Measurements from ENCODE around the gene ZNF425. TPM values are rescaled to one million over a fixed set of nuclear protein-coding genes. Genes with fewer than 3 reads are reported as not detected.
A peak's percentile ranks its signal among the peaks of the same experiment; 100 is the strongest.

ZNF425 gene
- total RNA-seq, 1 experiment from 2014 or later: 5.2 TPM

DNA sequence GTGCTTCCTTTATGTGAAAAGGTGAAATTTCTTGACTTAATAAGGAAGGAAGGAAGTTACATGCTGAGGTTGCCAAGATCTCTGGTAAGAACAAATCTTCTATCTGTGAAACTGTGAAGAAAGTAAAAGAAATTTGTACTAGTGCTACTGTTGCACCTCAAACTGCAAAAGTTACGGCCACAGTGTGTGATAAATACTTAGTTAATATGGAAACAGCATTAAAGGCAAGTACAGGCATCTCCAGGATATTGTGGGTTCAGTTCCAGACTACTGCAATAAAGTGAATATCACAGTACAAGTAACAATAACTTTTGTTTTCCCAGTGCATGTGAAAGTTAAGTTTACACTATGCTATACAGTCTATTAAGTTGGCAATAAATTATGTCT, 46.4 kb upstream of the ZNF425 start:
- Histone ChIP-seq H3K4me3 (no peak overlapping the region), H3K27me3 (ENCODE audit: insufficient read depth, low read depth) (no peaks in the 10 kb centered on the region), H3K27ac (peak overlapping the region; percentile 96), H3K9me2 (ENCODE audit: insufficient read depth) (no peaks in the 10 kb centered on the region), H3K4me2 (peak overlapping the region; percentile 44), H3K79me2 (ENCODE audit: low read depth) (no peaks in the 10 kb centered on the region), H3F3A (ENCODE audit: insufficient read depth, low read depth) (peaks cover 23% of the 10 kb centered on the region), H2AFZ (no peak overlapping the region), H3K4me1 (replicated peaks; ENCODE audit: insufficient read depth) (peaks cover 17% of the 10 kb centered on the region), H4K20me1 (ENCODE audit: insufficient read depth) (no peaks in the 10 kb centered on the region), H3K36me3 (ENCODE audit: low read depth) (peaks cover 26% of the 10 kb centered on the region), H3K9me3 (ENCODE audit: insufficient read depth, low read depth) (no peaks in the 10 kb centered on the region)
- ChIA-PET POLR2A (ENCODE audit: unreplicated experiment) (no interaction called here), CTCF (interaction anchor here (0.5 kb wide), 1 partner anchor 26 kb away, joined by 6 read pairs; the partner anchor contains the start of gene ZNF398)
- no TSS peak for BruUV-seq (replicated peaks)
- TF ChIP-seq EZH2 (IDR thresholded peaks at IDR 0.05; ENCODE audit: low read depth) (no peak), CTCF (conservative IDR thresholded peaks at IDR 0.05) (no peak)
- DNase-seq: no peak
- intact Hi-C loops (cut with micrococcal nuclease; ENCODE audit: unreplicated experiment): no loop called here

DNA sequence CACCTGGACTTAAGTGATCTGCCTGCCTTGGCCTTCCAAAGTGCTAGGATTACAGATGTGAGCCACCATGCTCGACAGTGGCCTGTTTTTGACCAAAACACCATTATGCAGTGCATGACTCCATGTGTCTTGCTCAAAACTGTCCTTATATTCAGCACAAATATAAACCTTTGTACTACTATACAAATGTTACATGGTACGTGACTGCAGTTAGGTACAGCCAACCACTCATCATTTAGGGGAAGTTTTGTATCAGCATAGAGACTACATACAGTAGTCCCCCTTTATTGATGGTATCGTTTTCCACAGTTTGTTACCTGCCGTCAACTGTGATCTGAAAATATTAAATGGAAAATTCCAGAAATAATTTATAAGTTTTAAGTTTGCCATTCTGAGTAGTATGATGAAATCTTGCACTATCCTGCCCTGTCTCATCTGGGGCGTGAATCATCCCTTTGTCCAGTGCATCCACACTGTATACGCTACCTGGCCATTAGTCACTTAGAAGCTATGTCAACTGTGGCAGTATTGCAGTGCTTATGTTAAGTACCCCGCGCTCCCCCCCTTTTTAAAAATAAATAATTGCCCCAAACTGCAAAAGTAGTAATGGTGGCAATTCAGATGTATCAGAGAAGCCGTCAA, 45.9 kb upstream of the ZNF425 start:
- Histone ChIP-seq H3K27me3 (ENCODE audit: insufficient read depth, low read depth) (no peaks in the 10 kb centered on the region), H3K9me2 (ENCODE audit: insufficient read depth) (no peaks in the 10 kb centered on the region), H3K27ac (peak overlapping the region; percentile 96), H4K20me1 (ENCODE audit: insufficient read depth) (no peaks in the 10 kb centered on the region), H3K79me2 (ENCODE audit: low read depth) (no peaks in the 10 kb centered on the region), H3F3A (ENCODE audit: insufficient read depth, low read depth) (peaks cover 23% of the 10 kb centered on the region), H3K4me3 (no peak overlapping the region), H3K4me2 (peak overlapping the region; percentile 44), H3K4me1 (replicated peaks; ENCODE audit: insufficient read depth) (peaks cover 17% of the 10 kb centered on the region), H2AFZ (peak overlapping the region; percentile 75), H3K36me3 (ENCODE audit: low read depth) (peaks cover 23% of the 10 kb centered on the region), H3K9me3 (ENCODE audit: insufficient read depth, low read depth) (no peaks in the 10 kb centered on the region)
- TF ChIP-seq EZH2 (IDR thresholded peaks at IDR 0.05; ENCODE audit: low read depth): no peak
- TF ChIP-seq CTCF (conservative IDR thresholded peaks at IDR 0.05): no peak
- intact Hi-C loops (cut with micrococcal nuclease; ENCODE audit: unreplicated experiment): no loop called here
- POLR2A ChIA-PET (ENCODE audit: unreplicated experiment): no interaction called here
- CTCF ChIA-PET: interaction anchor here (0.5 kb wide), 1 partner anchor 25 kb away, joined by 6 read pairs; the partner anchor contains the start of gene ZNF398
- DNase-seq: peak; percentile 17 to 79
- BruUV-seq (replicated peaks): no TSS peak

- no peaks in the 10 kb centered on the region for H3K9me3 ChIP-seq (ENCODE audit: insufficient read depth, low read depth)
- no peak overlapping the region for H3K27ac ChIP-seq
- no peak overlapping the region for H3K4me3 ChIP-seq
- H3K9me2 ChIP-seq (ENCODE audit: insufficient read depth): no peaks in the 10 kb centered on the region
- peaks cover 6% of the 10 kb centered on the region for H3K4me1 ChIP-seq (replicated peaks; ENCODE audit: insufficient read depth)
- no peaks in the 10 kb centered on the region for H3K27me3 ChIP-seq (ENCODE audit: insufficient read depth, low read depth)
- H3F3A ChIP-seq (ENCODE audit: insufficient read depth, low read depth): peaks cover 17% of the 10 kb centered on the region
- ChIA-PET POLR2A (ENCODE audit: unreplicated experiment) (no interaction called here), CTCF (no interaction called here)
- H3K4me2 ChIP-seq: no peak overlapping the region
- H4K20me1 ChIP-seq (ENCODE audit: insufficient read depth): no peaks in the 10 kb centered on the region
- H3K36me3 ChIP-seq (ENCODE audit: low read depth): peaks cover 15% of the 10 kb centered on the region
- BruUV-seq (replicated peaks): no TSS peak
- intact Hi-C loops (cut with micrococcal nuclease; ENCODE audit: unreplicated experiment): no loop called here
- TF ChIP-seq CTCF (conservative IDR thresholded peaks at IDR 0.05) (no peak), EZH2 (IDR thresholded peaks at IDR 0.05; ENCODE audit: low read depth) (no peak)
- no peak overlapping the region for H2AFZ ChIP-seq
- H3K79me2 ChIP-seq (ENCODE audit: low read depth): 0 out of 2 replicates have a peak, but pooled peaks cover 3% of the 10 kb centered on the region
- DNase-seq: no peak
Observed at GRCh38 chr7:149166630-149167352, 40.7 kb upstream of the ZNF425 start.
